ENCODE results near the gene TTLL10. TPM values are rescaled to one million over a fixed set of nuclear protein-coding genes. Genes with fewer than 3 reads are reported as not detected.

The TTLL10 gene
- total RNA-seq, 1 donor from 2014 or later = 0.16 TPM

DNA sequence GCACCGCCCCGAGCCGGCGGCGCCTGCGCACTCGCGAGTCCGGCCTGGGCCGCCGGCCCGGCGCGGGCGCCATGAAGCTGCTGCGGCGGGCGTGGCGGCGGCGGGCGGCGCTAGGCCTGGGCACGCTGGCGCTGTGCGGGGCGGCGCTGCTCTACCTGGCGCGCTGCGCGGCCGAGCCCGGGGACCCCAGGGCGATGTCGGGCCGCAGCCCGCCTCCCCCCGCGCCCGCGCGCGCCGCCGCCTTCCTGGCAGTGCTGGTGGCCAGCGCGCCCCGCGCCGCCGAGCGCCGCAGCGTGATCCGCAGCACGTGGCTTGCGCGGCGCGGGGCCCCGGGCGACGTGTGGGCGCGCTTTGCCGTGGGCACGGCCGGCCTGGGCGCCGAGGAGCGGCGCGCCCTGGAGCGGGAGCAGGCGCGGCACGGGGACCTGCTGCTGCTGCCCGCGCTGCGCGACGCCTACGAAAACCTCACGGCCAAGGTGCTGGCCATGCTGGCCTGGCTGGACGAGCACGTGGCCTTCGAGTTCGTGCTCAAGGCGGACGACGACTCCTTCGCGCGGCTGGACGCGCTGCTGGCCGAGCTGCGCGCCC lies 58.6 kb downstream of the TTLL10 start, which contains the start of gene B3GALT6:
Gene B3GALT6, plus strand, starts transcription at position 30 of the 588 bp plus-strand sequence. Its CDS starts 42 bp downstream, at position 72.
- Mint-ChIP-seq H3K27me3 (no peaks in the 10 kb centered on the region), H3K36me3 (ENCODE audit: low read depth) (peaks cover 39% of the 10 kb centered on the region), H3K27ac (peak within 1 kb of the TSS; percentile 83), H3K4me1 (peaks cover 40% of the 10 kb centered on the region), H3K9me3 (no peaks in the 10 kb centered on the region), H3K4me3 (peak within 1 kb of the TSS; percentile 92)
- DNase-seq (no peak), ATAC-seq (ENCODE audit: low read depth) (no peak)
- POLR2A ChIA-PET = interaction anchor here (1.4 to 2.2 kb wide), 5 partner anchors 23 to 116 kb away, joined by 5 to 16 read pairs (median 8); partner anchors contain the start of genes C1orf159 and TNFRSF18
- TF ChIP-seq, protein P1, sequence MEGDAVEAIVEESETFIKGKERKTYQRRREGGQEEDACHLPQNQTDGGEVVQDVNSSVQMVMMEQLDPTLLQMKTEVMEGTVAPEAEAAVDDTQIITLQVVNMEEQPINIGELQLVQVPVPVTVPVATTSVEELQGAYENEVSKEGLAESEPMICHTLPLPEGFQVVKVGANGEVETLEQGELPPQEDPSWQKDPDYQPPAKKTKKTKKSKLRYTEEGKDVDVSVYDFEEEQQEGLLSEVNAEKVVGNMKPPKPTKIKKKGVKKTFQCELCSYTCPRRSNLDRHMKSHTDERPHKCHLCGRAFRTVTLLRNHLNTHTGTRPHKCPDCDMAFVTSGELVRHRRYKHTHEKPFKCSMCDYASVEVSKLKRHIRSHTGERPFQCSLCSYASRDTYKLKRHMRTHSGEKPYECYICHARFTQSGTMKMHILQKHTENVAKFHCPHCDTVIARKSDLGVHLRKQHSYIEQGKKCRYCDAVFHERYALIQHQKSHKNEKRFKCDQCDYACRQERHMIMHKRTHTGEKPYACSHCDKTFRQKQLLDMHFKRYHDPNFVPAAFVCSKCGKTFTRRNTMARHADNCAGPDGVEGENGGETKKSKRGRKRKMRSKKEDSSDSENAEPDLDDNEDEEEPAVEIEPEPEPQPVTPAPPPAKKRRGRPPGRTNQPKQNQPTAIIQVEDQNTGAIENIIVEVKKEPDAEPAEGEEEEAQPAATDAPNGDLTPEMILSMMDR (IDR thresholded peaks at IDR 0.05) = no peak
- CTCF ChIA-PET = interaction anchor here (0.6 kb wide), 1 partner anchor 110 kb away, joined by 3 read pairs; no protein-coding TSS in a partner anchor
- intact Hi-C loops (cut with micrococcal nuclease) = loop anchor here (1.0 to 5.0 kb wide), 3 partner anchors 73 to 116 kb away; partner anchors contain the start of gene C1orf159

DNA sequence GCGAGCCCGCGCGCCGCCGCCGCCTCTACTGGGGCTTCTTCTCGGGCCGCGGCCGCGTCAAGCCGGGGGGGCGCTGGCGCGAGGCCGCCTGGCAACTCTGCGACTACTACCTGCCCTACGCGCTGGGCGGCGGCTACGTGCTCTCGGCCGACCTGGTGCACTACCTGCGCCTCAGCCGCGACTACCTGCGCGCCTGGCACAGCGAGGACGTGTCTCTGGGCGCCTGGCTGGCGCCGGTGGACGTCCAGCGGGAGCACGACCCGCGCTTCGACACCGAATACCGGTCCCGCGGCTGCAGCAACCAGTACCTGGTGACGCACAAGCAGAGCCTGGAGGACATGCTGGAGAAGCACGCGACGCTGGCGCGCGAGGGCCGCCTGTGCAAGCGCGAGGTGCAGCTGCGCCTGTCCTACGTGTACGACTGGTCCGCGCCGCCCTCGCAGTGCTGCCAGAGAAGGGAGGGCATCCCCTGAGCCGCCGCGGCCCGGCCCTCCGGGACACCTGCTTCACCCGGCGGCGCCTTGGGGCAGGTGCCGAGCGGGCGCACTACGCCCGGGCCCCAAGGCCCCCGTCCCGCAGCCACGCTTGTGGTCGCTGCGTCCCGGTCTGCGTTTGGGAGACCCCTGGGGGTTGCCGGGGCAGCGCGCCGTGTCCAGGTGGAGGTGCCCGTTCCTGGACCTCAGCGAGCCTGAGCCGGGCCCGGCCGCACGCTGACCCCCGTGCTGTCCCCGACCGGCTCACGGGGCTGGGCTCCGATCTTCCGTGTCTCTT lies 59.3 kb downstream of the TTLL10 start:
- no peaks in the 10 kb centered on the region for H3K27me3 Mint-ChIP-seq
- H3K27ac Mint-ChIP-seq = peak overlapping the region; percentile 46
- TF ChIP-seq, protein P1 (IDR thresholded peaks at IDR 0.05) = no peak
- ChIA-PET POLR2A (interaction anchor here (2.2 kb wide), 1 partner anchor 111 kb away, joined by 16 read pairs; no protein-coding TSS in a partner anchor), CTCF (no interaction called here)
- peak overlapping the region; percentile 69 for H3K4me3 Mint-ChIP-seq
- DNase-seq (no peak), ATAC-seq (ENCODE audit: low read depth) (no peak)
- peaks cover 35% of the 10 kb centered on the region for H3K36me3 Mint-ChIP-seq (ENCODE audit: low read depth)
- peaks cover 43% of the 10 kb centered on the region for H3K4me1 Mint-ChIP-seq
- H3K9me3 Mint-ChIP-seq = no peaks in the 10 kb centered on the region
- intact Hi-C loops (cut with micrococcal nuclease) = loop anchor here (1.0 to 5.0 kb wide), 3 partner anchors 72 to 117 kb away; partner anchors contain the start of gene C1orf159

DNA sequence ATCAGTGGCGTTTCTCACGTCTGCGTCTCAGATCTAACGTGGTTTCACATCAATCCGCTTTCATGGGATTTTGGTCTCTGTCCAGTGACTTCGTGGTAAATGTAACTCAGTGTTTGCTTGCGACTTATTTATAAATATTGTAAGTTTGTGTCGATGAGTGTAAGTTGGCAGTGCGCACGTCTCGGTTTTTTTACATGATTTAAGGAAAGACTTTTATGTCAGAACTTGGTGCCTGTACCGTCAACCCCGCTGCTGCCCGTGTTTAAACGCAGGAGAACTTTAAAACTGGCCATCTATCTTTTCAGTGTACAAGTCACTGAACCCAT lies 59.9 kb downstream of the TTLL10 start:
- H3K4me3 Mint-ChIP-seq = peak overlapping the region; percentile 56
- intact Hi-C loops (cut with micrococcal nuclease) = loop anchor here (5.0 kb wide), 1 partner anchor 91 kb away; no protein-coding TSS in a partner anchor
- POLR2A ChIA-PET = no interaction called here
- TF ChIP-seq, protein P1 (IDR thresholded peaks at IDR 0.05) = no peak
- H3K9me3 Mint-ChIP-seq = no peaks in the 10 kb centered on the region
- peak overlapping the region; percentile 46 for H3K27ac Mint-ChIP-seq
- H3K4me1 Mint-ChIP-seq = peaks cover 48% of the 10 kb centered on the region
- H3K27me3 Mint-ChIP-seq = no peaks in the 10 kb centered on the region
- CTCF ChIA-PET = no interaction called here
- peaks cover 34% of the 10 kb centered on the region for H3K36me3 Mint-ChIP-seq (ENCODE audit: low read depth)
- DNase-seq (no peak), ATAC-seq (ENCODE audit: low read depth) (no peak)

DNA sequence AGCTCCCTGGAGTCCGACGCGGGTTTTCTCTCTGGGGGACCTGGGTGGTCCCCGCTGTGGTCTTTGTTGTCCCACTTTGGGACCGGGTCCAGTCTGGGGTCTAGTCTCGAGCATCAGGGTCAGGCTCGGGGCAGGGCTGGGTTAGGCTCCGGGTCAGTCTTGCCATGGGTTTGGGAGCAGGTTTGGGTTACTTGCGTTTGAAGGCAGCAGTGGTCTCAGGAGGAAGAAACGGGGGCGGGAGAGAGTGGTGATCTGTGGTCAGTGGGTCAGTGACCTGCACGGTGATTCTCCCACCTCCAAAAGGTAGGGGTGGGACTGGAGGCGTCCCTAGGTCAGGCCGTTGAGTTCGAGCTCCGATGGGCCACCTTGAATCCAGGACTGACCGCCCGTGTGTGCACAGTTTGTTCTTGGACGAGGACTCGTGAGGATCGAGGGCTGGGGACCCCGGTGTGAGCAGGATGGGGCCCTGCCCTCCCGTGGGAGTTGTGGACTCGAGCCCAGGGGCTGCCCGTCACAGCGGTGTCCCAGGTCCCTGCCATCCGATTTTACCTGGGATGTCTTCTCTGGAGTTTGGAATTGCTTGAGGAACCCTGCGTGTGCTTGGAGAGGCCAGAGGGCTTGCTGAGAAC lies 60.6 kb downstream of the TTLL10 start:
- ChIA-PET POLR2A (interaction anchor here (0.6 kb wide), 1 partner anchor 67 kb away, joined by 5 read pairs; no protein-coding TSS in a partner anchor), CTCF (no interaction called here)
- intact Hi-C loops (cut with micrococcal nuclease) = loop anchor here (5.0 kb wide), 1 partner anchor 92 kb away; no protein-coding TSS in a partner anchor
- peaks cover 48% of the 10 kb centered on the region for H3K4me1 Mint-ChIP-seq
- TF ChIP-seq, protein P1 (IDR thresholded peaks at IDR 0.05) = no peak
- no peaks in the 10 kb centered on the region for H3K27me3 Mint-ChIP-seq
- ATAC-seq (ENCODE audit: low read depth) (no peak), DNase-seq (no peak)
- H3K27ac Mint-ChIP-seq = no peak overlapping the region
- H3K9me3 Mint-ChIP-seq = no peaks in the 10 kb centered on the region
- H3K36me3 Mint-ChIP-seq (ENCODE audit: low read depth) = peaks cover 28% of the 10 kb centered on the region
- peak overlapping the region; percentile 56 for H3K4me3 Mint-ChIP-seq
